HCT116 (cell line): ENCODE data around the gene PDZD4. TPM values are rescaled to one million over a fixed set of nuclear protein-coding genes. Genes with fewer than 3 reads are reported as not detected.

Experiments
- ATAC-seq: fragments of 200-7000 bp; cut with Tn5 transposase; 2 replicates; pipeline ENCODE4 v1.9.1; 2020; ENCODE audit warnings: mild to moderate bottlenecking, moderate library complexity
- BruUV-seq: library from RNA; stranded (reverse); fragments of 400-500 nt; replicated peaks from 2 replicates; lab custom pipeline; 2021; lab: Mats Ljungman, UMichigan
- CTCF ChIA-PET: fragments of 300-600 bp; sonication (Branson Sonifier 250); formaldehyde crosslinking; loops from one replicate; lab custom pipeline; 2021; ENCODE audit warnings: antibody characterized with exemption; lab: Charles Lee
- POLR2A ChIA-PET: fragments of 300-600, 350-600 bp; sonication (Branson Sonifier 250); formaldehyde crosslinking; loops from one replicate; lab custom pipeline; 2021; ENCODE audit warnings: antibody characterized with exemption; lab: Charles Lee
- RAD21 ChIA-PET, 2 experiments: fragments of 300-600 bp; sonication (Branson Sonifier 250); formaldehyde crosslinking; loops; one replicate each; lab custom pipeline; 2023; ENCODE audit warnings: low total read pairs in 2 of 2; ENCODE audit not compliant: uncharacterized antibody in 2 of 2, unreplicated experiment in 2 of 2, low non-redundant PET in 1 of 2; lab: Charles Lee
- DNase-seq: peaks from one replicate; pipeline ENCODE4 v3.0.0-alpha.2; 2010; ENCODE audit warnings: low read depth, low spot score
- H2AFZ ChIP-seq: fragments of 200-600 bp; shearing (Covaris generic), sonication (generic); 2 replicates; pipeline ENCODE4 v1.6.1; 2017; ENCODE audit warnings: low read depth, mixed run types, mixed read lengths, antibody characterized with exemption, low read length; ENCODE audit not compliant: poor library complexity, severe bottlenecking
- H3K27ac ChIP-seq: 2 replicates; pipeline ENCODE4 v1.5.1; 2012; ENCODE audit warnings: low read depth, low read length
- H3K27me3 ChIP-seq: fragments of 200-600 bp; sonication (generic); 2 replicates; pipeline ENCODE4 v1.6.1; 2016; ENCODE audit warnings: mixed run types, low read length, mixed read lengths; ENCODE audit not compliant: insufficient read depth
- H3K36me3 ChIP-seq, 2 experiments: fragments of 200-500 bp in 1 of 2; fragments of 200-600 bp in 1 of 2; sonication (Bioruptor generic) in 1 of 2; sonication (generic) in 1 of 2; 2 replicates each; pipeline versions ENCODE4 v1.5.1 to v1.6.1; 2014 to 2016; ENCODE audit warnings: low read length in 2 of 2, inconsistent platforms in 1 of 2, mixed read lengths in 1 of 2, mixed run types in 1 of 2; ENCODE audit not compliant: insufficient read depth in 2 of 2, control insufficient read depth in 1 of 2
- H3K4me1 ChIP-seq, 2 experiments: fragments of 200-600 bp in 1 of 2; sonication (generic) in 1 of 2; 2 replicates each; pipeline versions ENCODE4 v1.5.1 to v1.6.1; 2012 to 2017; ENCODE audit warnings: low read length in 2 of 2, inconsistent platforms in 1 of 2, mild to moderate bottlenecking in 1 of 2, mixed read lengths in 1 of 2, mixed run types in 1 of 2, moderate library complexity in 1 of 2; ENCODE audit not compliant: insufficient read depth in 2 of 2, control insufficient read depth in 1 of 2
- H3K4me2 ChIP-seq: fragments of 200-600 bp; sonication (generic); 2 replicates; pipeline ENCODE4 v1.6.1; 2017; ENCODE audit warnings: mixed run types, low read length, mixed read lengths
- H3K4me3 ChIP-seq, 2 experiments: fragments of 200-600 bp in 1 of 2; sonication (generic) in 1 of 2; replicated peaks in 1 of 2; 2 replicates each; pipeline ENCODE4 v1.5.1; 2011 to 2016; ENCODE audit warnings: low read length in 2 of 2, control low read depth in 1 of 2, low read depth in 1 of 2, mild to moderate bottlenecking in 1 of 2, mixed read lengths in 1 of 2, mixed run types in 1 of 2
- H3K79me2 ChIP-seq: fragments of 200-600 bp; sonication (generic); 2 replicates; pipeline ENCODE4 v1.6.1; 2017; ENCODE audit warnings: mild to moderate bottlenecking, mixed run types, low read length, moderate library complexity, mixed read lengths; ENCODE audit not compliant: insufficient read depth
- H3K9ac ChIP-seq: fragments of 200-600 bp; sonication (generic); 2 replicates; pipeline ENCODE4 v1.6.1; 2016; ENCODE audit warnings: low read length, mixed read lengths
- H3K9me2 ChIP-seq: fragments of 200-600 bp; sonication (generic), shearing (Covaris generic); 2 replicates; pipeline ENCODE4 v1.6.1; 2017; ENCODE audit warnings: mixed run types, mild to moderate bottlenecking, moderate library complexity; ENCODE audit not compliant: insufficient read depth
- H3K9me3 ChIP-seq, 2 experiments: fragments of 200-500 bp in 1 of 2; fragments of 200-600 bp in 1 of 2; sonication (Bioruptor generic) in 1 of 2; sonication (generic) in 1 of 2; 2 replicates each; pipeline ENCODE4 v1.6.1; 2014 to 2017; ENCODE audit warnings: low read length in 2 of 2, mixed read lengths in 2 of 2, inconsistent platforms in 1 of 2, low read depth in 1 of 2, mild to moderate bottlenecking in 1 of 2, mixed run types in 1 of 2, moderate library complexity in 1 of 2; ENCODE audit not compliant: control insufficient read depth in 1 of 2, insufficient read depth in 1 of 2
- H4K20me1 ChIP-seq: fragments of 200-600 bp; sonication (generic), shearing (Covaris generic); 2 replicates; pipeline ENCODE4 v1.6.1; 2017; ENCODE audit warnings: mixed run types, mild to moderate bottlenecking, moderate library complexity; ENCODE audit not compliant: insufficient read depth
- CEBPB ChIP-seq: IDR thresholded peaks from 2 replicates; pipeline ENCODE4 v1.6.1; 2012; ENCODE audit warnings: low read depth
- EGR1 ChIP-seq: IDR thresholded peaks from 2 replicates; pipeline ENCODE4 v1.6.1; 2012; ENCODE audit warnings: low read depth
- ELF1 ChIP-seq: IDR thresholded peaks from 2 replicates; pipeline ENCODE4 v1.6.1; 2012; ENCODE audit warnings: low read depth, borderline replicate concordance
- FOSL1 ChIP-seq: IDR thresholded peaks from 2 replicates; pipeline ENCODE4 v1.6.1; 2012; ENCODE audit warnings: low read depth
- JUND ChIP-seq: IDR thresholded peaks from 2 replicates; pipeline ENCODE4 v1.6.1; 2012
- TCF7L2 ChIP-seq: IDR thresholded peaks from 2 replicates; pipeline ENCODE4 v1.7.0; 2011; ENCODE audit warnings: borderline replicate concordance, inconsistent platforms; ENCODE audit not compliant: insufficient read depth, insufficient read length; ENCODE audit errors: extremely low read depth
- intact Hi-C: fragments of 100-400 bp; cut with micrococcal nuclease; formaldehyde crosslinking; loops from 2 replicates; pipeline ENCODE4 v1.10.0; 2022
- total RNA-seq: library from RNA; stranded (reverse); gene quantifications from one replicate; pipeline ENCODE4 v1.2.1, GENCODE V29; 2021; ENCODE audit not compliant: unreplicated experiment
- TF ChIP-seq, protein P1 (sequence below): IDR thresholded peaks from 2 replicates; pipeline ENCODE4 v1.6.1; 2012
- TF ChIP-seq, protein P2 (sequence below): IDR thresholded peaks from 2 replicates; pipeline ENCODE4 v1.6.1; 2012; ENCODE audit warnings: low read depth

The PDZD4 gene
- total RNA-seq, 1 experiment from 2014 or later: 0.30 TPM

DNA sequence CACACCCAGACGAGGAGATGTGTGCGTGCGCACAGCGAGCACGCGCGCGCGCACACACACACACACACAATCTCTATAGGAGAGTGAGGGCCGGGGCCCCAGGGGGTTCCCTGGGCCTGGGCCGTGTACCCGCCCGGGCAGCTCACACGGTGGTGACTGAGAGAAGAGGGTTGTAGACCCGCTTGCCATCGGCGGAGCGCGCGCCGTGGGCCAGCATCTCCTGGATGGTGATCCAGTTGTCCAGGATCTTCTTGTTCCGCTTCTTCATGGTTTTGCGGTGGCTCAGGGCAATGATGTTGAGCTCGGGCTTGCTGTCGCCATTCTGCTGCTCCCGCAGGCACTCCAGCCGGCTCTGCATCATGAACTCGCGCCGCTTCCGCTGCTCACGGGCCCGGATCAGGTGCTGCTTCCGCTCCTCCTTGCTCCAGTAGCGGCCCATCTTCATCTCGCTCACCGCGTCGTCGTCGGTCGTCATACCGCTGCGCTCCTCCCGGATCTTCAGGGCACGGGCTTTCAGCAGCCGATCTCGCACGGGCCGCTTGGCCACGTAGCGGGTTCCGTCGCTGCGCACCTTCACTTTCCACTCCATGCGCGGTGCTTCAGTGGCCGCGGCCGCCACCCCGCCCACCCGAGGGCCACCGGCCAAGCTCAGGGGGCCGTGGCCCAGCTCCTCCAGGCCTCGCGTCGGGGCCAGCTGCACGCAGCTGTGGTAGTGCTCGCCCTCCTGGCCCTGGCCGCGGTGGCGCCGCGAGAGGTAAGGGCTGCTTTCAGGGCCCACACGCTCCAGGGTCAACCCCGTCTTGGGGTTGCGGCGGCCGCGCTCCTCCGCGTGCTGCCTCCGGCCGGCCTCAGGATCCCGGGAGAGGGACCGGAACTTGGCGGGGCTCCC, 26.9 kb downstream of the PDZD4 start:
- DNase-seq: no peak
- no peaks in the 10 kb centered on the region for H3K9me2 ChIP-seq
- ATAC-seq: no peak
- no peak overlapping the region for H3K4me3 ChIP-seq
- intact Hi-C loops: no loop called here
- no peak overlapping the region for H3K4me2 ChIP-seq
- 0 out of 4 replicates have a peak, but pooled peaks cover 0 to under 1% of the 10 kb centered on the region in 2 experiments for H3K36me3 ChIP-seq
- H3K27me3 ChIP-seq: no peaks in the 10 kb centered on the region
- POLR2A ChIA-PET: interaction anchor here (1.0 kb wide), 1 partner anchor 9 kb away, joined by 3 read pairs; the partner anchor contains the start of genes IDH3G and SSR4
- no TSS peak for BruUV-seq
- TF ChIP-seq JUND (no peak), ELF1 (no peak), FOSL1 (no peak), TCF7L2 (no peak), EGR1 (no peak)
- TF ChIP-seq, protein P1, sequence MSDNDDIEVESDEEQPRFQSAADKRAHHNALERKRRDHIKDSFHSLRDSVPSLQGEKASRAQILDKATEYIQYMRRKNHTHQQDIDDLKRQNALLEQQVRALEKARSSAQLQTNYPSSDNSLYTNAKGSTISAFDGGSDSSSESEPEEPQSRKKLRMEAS: no peak
- TF ChIP-seq, all 23 proteins: peak for 0
- Histone ChIP-seq H3K9me3 (no peaks in the 10 kb centered on the region), H3K9ac (no peak overlapping the region), H3K4me1 (no peaks in the 10 kb centered on the region), H2AFZ (no peak overlapping the region), H3K79me2 (no peaks in the 10 kb centered on the region), H4K20me1 (no peaks in the 10 kb centered on the region), H3K27ac (no peak overlapping the region)
- ChIA-PET RAD21 (no interaction called here), CTCF (no interaction called here)

DNA sequence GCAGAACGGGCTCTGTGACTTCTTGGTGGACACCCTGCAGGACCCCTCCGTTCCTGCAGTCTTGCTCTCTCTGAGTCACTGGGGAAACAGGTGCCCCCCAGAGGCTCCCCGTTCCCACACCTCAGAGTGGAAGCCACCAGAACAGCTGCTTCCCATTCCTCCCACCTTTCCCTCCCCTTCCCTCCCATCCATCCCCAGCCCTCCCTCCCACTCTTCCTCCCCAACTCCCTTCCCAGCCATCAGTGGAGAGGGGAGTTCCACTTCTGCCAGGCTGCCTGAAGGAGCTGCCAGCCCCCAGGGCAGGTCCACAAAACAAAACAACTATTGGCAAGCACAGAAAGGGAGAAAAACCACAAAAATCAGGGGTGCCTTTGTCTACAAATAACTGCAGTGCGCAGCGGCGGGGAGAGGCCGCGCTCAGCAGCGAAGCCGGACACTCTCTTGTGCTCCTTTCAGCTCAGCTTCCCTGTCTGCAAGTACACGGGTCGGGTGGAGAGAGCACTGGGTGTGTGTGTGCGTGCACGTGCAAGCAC, 27.8 kb downstream of the PDZD4 start:
- ChIA-PET RAD21 (no interaction called here), POLR2A (no interaction called here), CTCF (no interaction called here)
- H3K36me3 ChIP-seq: peaks cover 0 to 6% of the 10 kb centered on the region in 2 experiments; a peak in 1 of 4 replicates
- no peaks in the 10 kb centered on the region for H4K20me1 ChIP-seq
- H3K9me3 ChIP-seq: no peaks in the 10 kb centered on the region
- DNase-seq (no peak), ATAC-seq (no peak)
- H3K4me1 ChIP-seq: no peaks in the 10 kb centered on the region
- no peak overlapping the region for H3K9ac ChIP-seq
- no peaks in the 10 kb centered on the region for H3K27me3 ChIP-seq
- H3K79me2 ChIP-seq: no peaks in the 10 kb centered on the region
- H3K27ac ChIP-seq: no peak overlapping the region
- H3K4me3 ChIP-seq: no peak overlapping the region
- TF ChIP-seq FOSL1 (no peak), CEBPB (no peak)
- TF ChIP-seq, protein P2, sequence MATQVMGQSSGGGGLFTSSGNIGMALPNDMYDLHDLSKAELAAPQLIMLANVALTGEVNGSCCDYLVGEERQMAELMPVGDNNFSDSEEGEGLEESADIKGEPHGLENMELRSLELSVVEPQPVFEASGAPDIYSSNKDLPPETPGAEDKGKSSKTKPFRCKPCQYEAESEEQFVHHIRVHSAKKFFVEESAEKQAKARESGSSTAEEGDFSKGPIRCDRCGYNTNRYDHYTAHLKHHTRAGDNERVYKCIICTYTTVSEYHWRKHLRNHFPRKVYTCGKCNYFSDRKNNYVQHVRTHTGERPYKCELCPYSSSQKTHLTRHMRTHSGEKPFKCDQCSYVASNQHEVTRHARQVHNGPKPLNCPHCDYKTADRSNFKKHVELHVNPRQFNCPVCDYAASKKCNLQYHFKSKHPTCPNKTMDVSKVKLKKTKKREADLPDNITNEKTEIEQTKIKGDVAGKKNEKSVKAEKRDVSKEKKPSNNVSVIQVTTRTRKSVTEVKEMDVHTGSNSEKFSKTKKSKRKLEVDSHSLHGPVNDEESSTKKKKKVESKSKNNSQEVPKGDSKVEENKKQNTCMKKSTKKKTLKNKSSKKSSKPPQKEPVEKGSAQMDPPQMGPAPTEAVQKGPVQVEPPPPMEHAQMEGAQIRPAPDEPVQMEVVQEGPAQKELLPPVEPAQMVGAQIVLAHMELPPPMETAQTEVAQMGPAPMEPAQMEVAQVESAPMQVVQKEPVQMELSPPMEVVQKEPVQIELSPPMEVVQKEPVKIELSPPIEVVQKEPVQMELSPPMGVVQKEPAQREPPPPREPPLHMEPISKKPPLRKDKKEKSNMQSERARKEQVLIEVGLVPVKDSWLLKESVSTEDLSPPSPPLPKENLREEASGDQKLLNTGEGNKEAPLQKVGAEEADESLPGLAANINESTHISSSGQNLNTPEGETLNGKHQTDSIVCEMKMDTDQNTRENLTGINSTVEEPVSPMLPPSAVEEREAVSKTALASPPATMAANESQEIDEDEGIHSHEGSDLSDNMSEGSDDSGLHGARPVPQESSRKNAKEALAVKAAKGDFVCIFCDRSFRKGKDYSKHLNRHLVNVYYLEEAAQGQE: no peak
- no peak overlapping the region for H3K4me2 ChIP-seq
- no peak overlapping the region for H2AFZ ChIP-seq
- intact Hi-C loops: no loop called here
- no peaks in the 10 kb centered on the region for H3K9me2 ChIP-seq
- BruUV-seq: no TSS peak
